ENCODE data around the gene IGFL4.

Gene IGFL4

GRCh38 chr19:45998834-45999233 lies 42.0 kb downstream of the IGFL4 start:
- no peak for DNase-seq
- TF ChIP-seq CTCF (IDR thresholded peaks at IDR 0.05) = no peak
- Mint-ChIP-seq H3K4me1 (peaks cover 25% of the 10 kb centered on the region), H3K27me3 (ENCODE audit: low read depth, poor library complexity) (peaks cover 35% of the 10 kb centered on the region), H3K36me3 (ENCODE audit: low read depth) (peaks cover 11% of the 10 kb centered on the region), H3K27ac (no peak overlapping the region), H3K9me3 (no peaks in the 10 kb centered on the region), H3K4me3 (peak overlapping the region; percentile 78)

- DNase-seq = no peak
- H3K27ac Mint-ChIP-seq = no peak overlapping the region
Observed at GRCh38 chr19:45996933-45997332, 43.9 kb downstream of the IGFL4 start.

GRCh38 chr19:45995715-45996385 lies 45.0 kb downstream of the IGFL4 start:
- Mint-ChIP-seq H3K27me3 (ENCODE audit: low read depth, poor library complexity) (peaks cover 28% of the 10 kb centered on the region), H3K4me3 (no peak overlapping the region), H3K27ac (no peak overlapping the region), H3K4me1 (peaks cover 24% of the 10 kb centered on the region), H3K36me3 (ENCODE audit: low read depth) (peaks cover 6% of the 10 kb centered on the region), H3K9me3 (no peaks in the 10 kb centered on the region)
- no peak for TF ChIP-seq CTCF (IDR thresholded peaks at IDR 0.05)
- DNase-seq = no peak

More at GRCh38 chr19:45996933-45997332, 43.9 kb downstream of the IGFL4 start:
- H3K9me3 Mint-ChIP-seq = no peaks in the 10 kb centered on the region
- peaks cover 35% of the 10 kb centered on the region for H3K27me3 Mint-ChIP-seq (ENCODE audit: low read depth, poor library complexity)
- peaks cover 6% of the 10 kb centered on the region for H3K36me3 Mint-ChIP-seq (ENCODE audit: low read depth)
- H3K4me3 Mint-ChIP-seq = no peak overlapping the region
- H3K4me1 Mint-ChIP-seq = peaks cover 25% of the 10 kb centered on the region
- no peak for TF ChIP-seq CTCF (IDR thresholded peaks at IDR 0.05)

- TF ChIP-seq CTCF (IDR thresholded peaks at IDR 0.05) = no peak
- Mint-ChIP-seq H3K36me3 (ENCODE audit: low read depth) (peaks cover 6% of the 10 kb centered on the region), H3K9me3 (no peaks in the 10 kb centered on the region), H3K4me3 (no peak within 1 kb of the TSS), H3K27ac (no peak within 1 kb of the TSS), H3K27me3 (ENCODE audit: low read depth, poor library complexity) (peaks cover 23% of the 10 kb centered on the region), H3K4me1 (peaks cover 17% of the 10 kb centered on the region)
- DNase-seq = peak; percentile 95
Observed at GRCh38 chr19:45994998-45995714, 45.6 kb downstream of the IGFL4 start, which contains the start of gene CCDC61. CCDC61 (plus strand) TSS chr19:45995467; CDS start chr19:46003019, 7,552 bp downstream.

- no peak overlapping the region for H3K4me3 Mint-ChIP-seq
- peaks cover 6% of the 10 kb centered on the region for H3K36me3 Mint-ChIP-seq (ENCODE audit: low read depth)
- DNase-seq = no peak
- H3K9me3 Mint-ChIP-seq = no peaks in the 10 kb centered on the region
- TF ChIP-seq CTCF (IDR thresholded peaks at IDR 0.05) = no peak
- peaks cover 10% of the 10 kb centered on the region for H3K4me1 Mint-ChIP-seq
- no peak overlapping the region for H3K27ac Mint-ChIP-seq
- H3K27me3 Mint-ChIP-seq (ENCODE audit: low read depth, poor library complexity) = peaks cover 20% of the 10 kb centered on the region
Observed at GRCh38 chr19:45994456-45994997, 46.3 kb downstream of the IGFL4 start.
